ENCODE data around the gene GRK2. TPM values are rescaled to one million over a fixed set of nuclear protein-coding genes. Genes with fewer than 3 reads are reported as not detected.

GRK2 gene
- total and polyA plus RNA-seq, 2 of the 13 experiments (the other 11 are each of a cell fraction or from before 2014, with no cell fraction given), result 31.3 to 42.4 TPM

GRCh38 chr11:67300756-67301312 lies 34.6 kb downstream of the GRK2 start:
- in situ Hi-C loops (cut with HindIII; ENCODE audit: extremely low pct_ligation_motif_present, low pct_unique_long_range_greater_than_20kb), result no loop called here
- intact Hi-C loops (cut with micrococcal nuclease; ENCODE audit: unreplicated experiment), result loop anchor here (5.0 kb wide), 1 partner anchor 39 kb away; no protein-coding TSS in a partner anchor
- Histone ChIP-seq H3K4me3 (replicated peaks in 1 of 3; ENCODE audit: insufficient read depth in 1 of 3, low read depth in 2 of 3, low read length in 3 of 3) (no peak overlapping the region), H4K20me1 (ENCODE audit: insufficient read depth, low read length) (no peaks in the 10 kb centered on the region), H3K79me2 (ENCODE audit: insufficient read depth, low read length) (peaks cover 5% of the 10 kb centered on the region), H3K27me3 (ENCODE audit: control insufficient read depth in 1 of 2, insufficient read depth in 2 of 2, low read length in 2 of 2) (no peaks in the 10 kb centered on the region), H3K27ac (ENCODE audit: extremely low read length, insufficient read depth, low read length) (no peak overlapping the region), H3K9ac (ENCODE audit: insufficient read depth, low read depth, low read length) (no peak overlapping the region), H3K36me3 (replicated peaks in 1 of 2; ENCODE audit: control insufficient read depth in 1 of 2, insufficient read depth in 2 of 2, low read length in 2 of 2) (peaks cover 9 to 33% of the 10 kb centered on the region in 2 experiments; a peak in 4 of 5 replicates), H3K4me1 (ENCODE audit: insufficient read depth, low read length) (peaks cover 20% of the 10 kb centered on the region), H3K4me2 (ENCODE audit: low read depth, low read length) (no peak overlapping the region), H2AFZ (ENCODE audit: low read length) (no peak overlapping the region), H3K9me3 (ENCODE audit: low read length) (peaks cover 4% of the 10 kb centered on the region; the same call in 1 of the 2 replicates)
- FAIRE-seq, result no peak
- ATAC-seq, result no peak
- BruUV-seq (replicated peaks), result no TSS peak
- ChIA-PET CTCF (ENCODE audit: low intra/inter-chr PET ratio, low total read pairs) (no interaction called here), POLR2A (no interaction called here)
- 93% methylated on average over 3 of the region's 22 CpGs for WGBS (ENCODE audit: low lambda C conversion rate)
- no peak for DNase-seq (ENCODE audit: low spot score)
- TF ChIP-seq HNRNPL (IDR thresholded peaks at IDR 0.05; ENCODE audit: low read depth, low read length) (peak; percentile 23; the same call in 1 of the 2 replicates), SRY (CRISPR knock-in tag; IDR thresholded peaks at IDR 0.05) (no peak)

GRCh38 chr11:67301313-67301921 lies 35.1 kb downstream of the GRK2 start:
- H3K79me2 ChIP-seq (ENCODE audit: insufficient read depth, low read length), result peaks cover 5% of the 10 kb centered on the region
- H3K4me3 ChIP-seq (replicated peaks in 1 of 3; ENCODE audit: insufficient read depth in 1 of 3, low read depth in 2 of 3, low read length in 3 of 3), result no peak overlapping the region
- intact Hi-C loops (cut with micrococcal nuclease; ENCODE audit: unreplicated experiment) (loop anchor here (5.0 kb wide), 1 partner anchor 39 kb away; no protein-coding TSS in a partner anchor), in situ Hi-C loops (cut with HindIII; ENCODE audit: extremely low pct_ligation_motif_present, low pct_unique_long_range_greater_than_20kb) (no loop called here)
- POLR2A ChIA-PET, result interaction anchor here (3.5 kb wide), 1 partner anchor 10 kb away, joined by 66 read pairs; the partner anchor contains the start of gene ANKRD13D
- no peaks in the 10 kb centered on the region for H4K20me1 ChIP-seq (ENCODE audit: insufficient read depth, low read length)
- peaks cover 20% of the 10 kb centered on the region for H3K4me1 ChIP-seq (ENCODE audit: insufficient read depth, low read length)
- no peak overlapping the region for H2AFZ ChIP-seq (ENCODE audit: low read length)
- DNase-seq (ENCODE audit: low spot score) (no peak), ATAC-seq (no peak), FAIRE-seq (no peak)
- BruUV-seq (replicated peaks), result no TSS peak
- no peaks in the 10 kb centered on the region for H3K9me3 ChIP-seq (ENCODE audit: low read length)
- H3K9ac ChIP-seq (ENCODE audit: insufficient read depth, low read depth, low read length), result no peak overlapping the region
- no peak overlapping the region for H3K4me2 ChIP-seq (ENCODE audit: low read depth, low read length)
- CTCF ChIA-PET (ENCODE audit: low intra/inter-chr PET ratio, low total read pairs), result no interaction called here
- no peak overlapping the region for H3K27ac ChIP-seq (ENCODE audit: extremely low read length, insufficient read depth, low read length)
- H3K36me3 ChIP-seq (replicated peaks in 1 of 2; ENCODE audit: control insufficient read depth in 1 of 2, insufficient read depth in 2 of 2, low read length in 2 of 2), result peaks cover 9 to 32% of the 10 kb centered on the region in 2 experiments; a peak in 4 of 5 replicates
- no peaks in the 10 kb centered on the region for H3K27me3 ChIP-seq (ENCODE audit: control insufficient read depth in 1 of 2, insufficient read depth in 2 of 2, low read length in 2 of 2)
- 87% methylated on average over 3 of the region's 28 CpGs for WGBS (ENCODE audit: low lambda C conversion rate)
- TF ChIP-seq ZNF24 (IDR thresholded peaks at IDR 0.05), result no peak
- no peak for TF ChIP-seq MTERF4 (CRISPR knock-in tag; IDR thresholded peaks at IDR 0.05)
- TF ChIP-seq SNRNP70 (IDR thresholded peaks at IDR 0.05; ENCODE audit: low read depth, low read length), result no peak
- no peak for TF ChIP-seq MXD3 (CRISPR knock-in tag; IDR thresholded peaks at IDR 0.05)
- TF ChIP-seq RBFOX2 (IDR thresholded peaks at IDR 0.05; ENCODE audit: low read depth, low read length), result peak; percentile 50
- no peak for TF ChIP-seq NCOA1 (CRISPR knock-in tag; IDR thresholded peaks at IDR 0.05)
- no peak for TF ChIP-seq NFRKB (IDR thresholded peaks at IDR 0.05)
- TF ChIP-seq DZIP1 (CRISPR knock-in tag; IDR thresholded peaks at IDR 0.05), result no peak
- TF ChIP-seq UBTF (CRISPR knock-in tag; IDR thresholded peaks at IDR 0.05), result no peak

Measured in HepG2 (cell line).